Liver (tissue), 9 donors: ENCODE measurements around the gene TIFAB. TPM values are rescaled to one million over a fixed set of nuclear protein-coding genes. Genes with fewer than 3 reads are reported as not detected.

ENCODE experiments used
- DNase-seq: peaks from one replicate; pipeline ENCODE4 v3.0.0-alpha.2; 2017; ENCODE audit warnings: low spot score
- H3K27ac ChIP-seq, 2 donors: one replicate each; pipeline ENCODE4 v1.7.0; 2013; ENCODE audit warnings: inconsistent platforms in 2 of 2, low read length in 2 of 2, control low read depth in 1 of 2, low read depth in 1 of 2, mild to moderate bottlenecking in 1 of 2
- H3K27me3 ChIP-seq, 4 donors: one replicate each; pipeline versions ENCODE4 v1.6.1 to v1.7.0; 2013; ENCODE audit warnings: low read length in 3 of 4, inconsistent platforms in 1 of 4, mild to moderate bottlenecking in 1 of 4, moderate library complexity in 1 of 4; ENCODE audit not compliant: control insufficient read depth in 4 of 4, insufficient read depth in 4 of 4
- H3K36me3 ChIP-seq, 4 donors: one replicate each; pipeline versions ENCODE4 v1.6.1 to v1.7.0; 2013; ENCODE audit warnings: low read length in 3 of 4, mild to moderate bottlenecking in 3 of 4, low read depth in 1 of 4, moderate library complexity in 1 of 4; ENCODE audit not compliant: control insufficient read depth in 4 of 4, insufficient read depth in 3 of 4
- H3K4me1 ChIP-seq, 4 donors: one replicate each; pipeline versions ENCODE4 v1.6.1 to v1.7.0; 2013; ENCODE audit warnings: low read length in 3 of 4, mild to moderate bottlenecking in 3 of 4, moderate library complexity in 1 of 4; ENCODE audit not compliant: control insufficient read depth in 4 of 4, insufficient read depth in 4 of 4
- H3K4me3 ChIP-seq, 3 donors: one replicate each; pipeline versions ENCODE4 v1.6.1 to v1.7.0; 2013; ENCODE audit warnings: low read length in 3 of 3, control low read depth in 1 of 3, low read depth in 1 of 3, mild to moderate bottlenecking in 1 of 3
- H3K9ac ChIP-seq, 2 donors: one replicate each; pipeline ENCODE4 v1.7.0; 2013; ENCODE audit warnings: low read length in 2 of 2, mild to moderate bottlenecking in 2 of 2, moderate library complexity in 2 of 2, control low read depth in 1 of 2, low read depth in 1 of 2
- H3K9me3 ChIP-seq, 4 donors: one replicate each; pipeline versions ENCODE4 v1.6.1 to v1.7.0; 2013; ENCODE audit warnings: low read length in 3 of 4; ENCODE audit not compliant: control insufficient read depth in 4 of 4
- ATF3 ChIP-seq: IDR thresholded peaks from 2 replicates; pipeline ENCODE4 v1.6.1; 2016; ENCODE audit warnings: antibody characterized with exemption
- EGR1 ChIP-seq, 2 donors: IDR thresholded peaks; 2 replicates each; pipeline ENCODE4 v1.6.1; 2016 to 2018; ENCODE audit warnings: antibody characterized with exemption in 2 of 2, low read depth in 2 of 2
- FOXA1 ChIP-seq: IDR thresholded peaks from 2 replicates; pipeline ENCODE4 v1.6.1; 2016; ENCODE audit warnings: antibody characterized with exemption
- FOXA2 ChIP-seq: IDR thresholded peaks from 2 replicates; pipeline ENCODE4 v1.6.1; 2016; ENCODE audit warnings: antibody characterized with exemption
- GABPA ChIP-seq, 2 donors: IDR thresholded peaks in 1 of 2; conservative IDR thresholded peaks in 1 of 2; 2 replicates each; pipeline ENCODE4 v1.6.1; 2016; ENCODE audit warnings: antibody characterized with exemption in 2 of 2, mild to moderate bottlenecking in 1 of 2, moderate library complexity in 1 of 2
- HNF4A ChIP-seq, 2 donors: conservative IDR thresholded peaks; 2 replicates each; pipeline ENCODE4 v1.6.1; 2016; ENCODE audit warnings: antibody characterized with exemption in 2 of 2, mild to moderate bottlenecking in 2 of 2
- HNF4G ChIP-seq: IDR thresholded peaks from 2 replicates; pipeline ENCODE4 v1.6.1; 2016; ENCODE audit warnings: antibody characterized with exemption
- JUND ChIP-seq, 2 donors: IDR thresholded peaks; 2 replicates each; pipeline ENCODE4 v1.6.1; 2016; ENCODE audit warnings: antibody characterized with exemption in 2 of 2
- NR2F2 ChIP-seq: IDR thresholded peaks from 2 replicates; pipeline ENCODE4 v1.6.1; 2016; ENCODE audit warnings: antibody characterized with exemption
- RAD21 ChIP-seq, 2 donors: IDR thresholded peaks; 2 replicates each; pipeline ENCODE4 v1.6.1; 2016; ENCODE audit warnings: antibody characterized with exemption in 2 of 2, mild to moderate bottlenecking in 2 of 2
- REST ChIP-seq: IDR thresholded peaks from 2 replicates; pipeline ENCODE4 v1.6.1; 2016; ENCODE audit warnings: antibody characterized with exemption, mild to moderate bottlenecking
- RXRA ChIP-seq, 2 donors: IDR thresholded peaks; 2 replicates each; pipeline ENCODE4 v1.6.1; 2017 to 2018; ENCODE audit warnings: antibody characterized with exemption in 2 of 2, mild to moderate bottlenecking in 1 of 2
- SP1 ChIP-seq: IDR thresholded peaks from 2 replicates; pipeline ENCODE4 v1.6.1; 2018; ENCODE audit warnings: antibody characterized with exemption, mild to moderate bottlenecking
- TAF1 ChIP-seq: conservative IDR thresholded peaks from 2 replicates; pipeline ENCODE4 v1.6.1; 2016; ENCODE audit warnings: antibody characterized with exemption, mild to moderate bottlenecking
- YY1 ChIP-seq: IDR thresholded peaks from 2 replicates; pipeline ENCODE4 v1.6.1; 2016; ENCODE audit warnings: antibody characterized with exemption, mild to moderate bottlenecking
- WGBS: extraction: QIAGEN DNeasy Blood & Tissue Kit; methylation state at CpG from one replicate; pipeline ENCODE4 v1.1.7; 2013; 5-methylcytosine and 5-hydroxymethylcytosine counted together
- polyA plus RNA-seq, 2 donors: library from polyadenylated mRNA; stranded (reverse) in 1 of 2; unstranded in 1 of 2; fragments of 200-250 nt in 1 of 2; fragments of >200 nt in 1 of 2; fragmentation: Nextera tagmentation in 1 of 2; extraction: Ambion mirVana in 1 of 2; gene quantifications; one replicate each; pipeline versions ENCODE4 v1.2.1 to v1.2.3, GENCODE V29; 2013 to 2015
- total RNA-seq, 2 donors: library from RNA; depleted of rRNA; stranded (reverse); fragments of >200 nt; gene quantifications; one replicate each; pipeline ENCODE4 v1.2.3, GENCODE V29; 2014
- TF ChIP-seq, protein P1 (sequence below): fragments of 150-350 bp; IDR thresholded peaks from 2 replicates; pipeline ENCODE4 v1.5.1; 2017; ENCODE audit warnings: improper control_type of control experiment, low read depth, low read length; ENCODE audit not compliant: missing input control
- TF ChIP-seq, protein P2 (sequence below): IDR thresholded peaks from 2 replicates; pipeline ENCODE4 v1.6.1; 2016; ENCODE audit warnings: antibody characterized with exemption
- TF ChIP-seq, protein P3 (sequence below): IDR thresholded peaks from 2 replicates; pipeline ENCODE4 v1.6.1; 2016; ENCODE audit warnings: antibody characterized with exemption
- donor health status: healthy.
- donor health status: healthy.
- donor health status: healthy.
- donor health status: healthy.
- donor health status: healthy.

The TIFAB gene
- total and polyA plus RNA-seq, 4 donors, result 0.02 to 0.47 TPM; not detected in 2

DNA sequence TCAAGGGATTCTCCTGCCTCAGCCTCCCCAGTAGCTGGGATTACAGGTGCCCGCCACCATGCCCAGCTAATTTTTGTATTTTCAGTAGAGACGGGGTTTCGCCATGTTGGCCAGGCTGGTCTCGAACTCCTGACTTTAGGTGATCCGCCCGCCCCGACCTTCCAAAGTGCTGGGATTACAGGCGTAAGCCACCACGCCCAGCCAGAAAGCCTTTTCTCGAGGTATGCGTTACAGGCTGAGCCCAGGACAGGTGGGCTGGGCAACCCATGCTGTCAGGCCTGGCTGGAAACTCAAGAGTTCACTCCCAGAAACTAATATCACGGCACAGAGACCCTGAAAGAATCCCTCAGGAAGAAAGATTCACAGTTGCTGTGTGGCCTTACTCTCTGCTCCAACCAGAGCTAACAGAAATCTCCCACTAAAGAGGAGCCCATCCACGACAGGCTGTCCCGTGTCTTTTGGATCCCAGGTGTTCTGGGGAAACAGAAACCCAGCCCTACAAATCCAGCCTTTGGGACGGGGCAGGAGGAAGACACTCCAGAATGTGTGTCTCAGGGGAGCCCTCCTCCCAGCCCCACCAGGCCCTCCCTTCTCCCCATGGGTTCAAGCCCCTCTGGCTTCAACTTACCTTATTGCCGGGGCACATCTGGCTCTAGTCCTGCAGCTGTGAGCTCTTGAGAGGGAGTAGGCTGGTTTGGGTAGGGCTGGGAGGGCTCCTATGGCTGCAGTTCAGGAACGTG lies 400 bp downstream of the TIFAB start:
- peaks cover 0 to 4% (median 1%) of the 10 kb centered on the region in 4 donors for H3K9me3 ChIP-seq
- DNase-seq, result no peak
- WGBS, result 88% methylated on average over 17 of the region's 17 CpGs
- no peaks in the 10 kb centered on the region for H3K4me1 ChIP-seq
- H3K4me3 ChIP-seq, result no peak overlapping the region
- no peaks in the 10 kb centered on the region for H3K27me3 ChIP-seq
- no peak overlapping the region for H3K9ac ChIP-seq
- H3K27ac ChIP-seq, result no peak overlapping the region
- TF ChIP-seq FOXA2 (no peak), TAF1 (no peak), EGR1 (IDR thresholded peaks at IDR 0.05; ENCODE audit: low read depth in 2 of 2) (no peak), FOXA1 (no peak), HNF4A (conservative IDR thresholded peaks at IDR 0.05) (no peak), ATF3 (no peak), RAD21 (IDR thresholded peaks at IDR 0.05) (no peak), YY1 (no peak), NR2F2 (no peak), HNF4G (no peak), GABPA (IDR thresholded peaks at IDR 0.05 in 1 of 2, conservative IDR thresholded peaks at IDR 0.05 in 1 of 2) (no peak), JUND (IDR thresholded peaks at IDR 0.05) (no peak), REST (no peak), SP1 (no peak), RXRA (IDR thresholded peaks at IDR 0.05) (no peak)
- TF ChIP-seq, protein P1, sequence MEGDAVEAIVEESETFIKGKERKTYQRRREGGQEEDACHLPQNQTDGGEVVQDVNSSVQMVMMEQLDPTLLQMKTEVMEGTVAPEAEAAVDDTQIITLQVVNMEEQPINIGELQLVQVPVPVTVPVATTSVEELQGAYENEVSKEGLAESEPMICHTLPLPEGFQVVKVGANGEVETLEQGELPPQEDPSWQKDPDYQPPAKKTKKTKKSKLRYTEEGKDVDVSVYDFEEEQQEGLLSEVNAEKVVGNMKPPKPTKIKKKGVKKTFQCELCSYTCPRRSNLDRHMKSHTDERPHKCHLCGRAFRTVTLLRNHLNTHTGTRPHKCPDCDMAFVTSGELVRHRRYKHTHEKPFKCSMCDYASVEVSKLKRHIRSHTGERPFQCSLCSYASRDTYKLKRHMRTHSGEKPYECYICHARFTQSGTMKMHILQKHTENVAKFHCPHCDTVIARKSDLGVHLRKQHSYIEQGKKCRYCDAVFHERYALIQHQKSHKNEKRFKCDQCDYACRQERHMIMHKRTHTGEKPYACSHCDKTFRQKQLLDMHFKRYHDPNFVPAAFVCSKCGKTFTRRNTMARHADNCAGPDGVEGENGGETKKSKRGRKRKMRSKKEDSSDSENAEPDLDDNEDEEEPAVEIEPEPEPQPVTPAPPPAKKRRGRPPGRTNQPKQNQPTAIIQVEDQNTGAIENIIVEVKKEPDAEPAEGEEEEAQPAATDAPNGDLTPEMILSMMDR, result no peak
- TF ChIP-seq, protein P2, sequence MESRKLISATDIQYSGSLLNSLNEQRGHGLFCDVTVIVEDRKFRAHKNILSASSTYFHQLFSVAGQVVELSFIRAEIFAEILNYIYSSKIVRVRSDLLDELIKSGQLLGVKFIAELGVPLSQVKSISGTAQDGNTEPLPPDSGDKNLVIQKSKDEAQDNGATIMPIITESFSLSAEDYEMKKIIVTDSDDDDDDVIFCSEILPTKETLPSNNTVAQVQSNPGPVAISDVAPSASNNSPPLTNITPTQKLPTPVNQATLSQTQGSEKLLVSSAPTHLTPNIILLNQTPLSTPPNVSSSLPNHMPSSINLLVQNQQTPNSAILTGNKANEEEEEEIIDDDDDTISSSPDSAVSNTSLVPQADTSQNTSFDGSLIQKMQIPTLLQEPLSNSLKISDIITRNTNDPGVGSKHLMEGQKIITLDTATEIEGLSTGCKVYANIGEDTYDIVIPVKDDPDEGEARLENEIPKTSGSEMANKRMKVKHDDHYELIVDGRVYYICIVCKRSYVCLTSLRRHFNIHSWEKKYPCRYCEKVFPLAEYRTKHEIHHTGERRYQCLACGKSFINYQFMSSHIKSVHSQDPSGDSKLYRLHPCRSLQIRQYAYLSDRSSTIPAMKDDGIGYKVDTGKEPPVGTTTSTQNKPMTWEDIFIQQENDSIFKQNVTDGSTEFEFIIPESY, result no peak
- TF ChIP-seq, protein P3, sequence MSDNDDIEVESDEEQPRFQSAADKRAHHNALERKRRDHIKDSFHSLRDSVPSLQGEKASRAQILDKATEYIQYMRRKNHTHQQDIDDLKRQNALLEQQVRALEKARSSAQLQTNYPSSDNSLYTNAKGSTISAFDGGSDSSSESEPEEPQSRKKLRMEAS, result no peak
- H3K36me3 ChIP-seq, result no peaks in the 10 kb centered on the region
